Measurements from ENCODE around the gene MED20.

The MED20 gene

DNA sequence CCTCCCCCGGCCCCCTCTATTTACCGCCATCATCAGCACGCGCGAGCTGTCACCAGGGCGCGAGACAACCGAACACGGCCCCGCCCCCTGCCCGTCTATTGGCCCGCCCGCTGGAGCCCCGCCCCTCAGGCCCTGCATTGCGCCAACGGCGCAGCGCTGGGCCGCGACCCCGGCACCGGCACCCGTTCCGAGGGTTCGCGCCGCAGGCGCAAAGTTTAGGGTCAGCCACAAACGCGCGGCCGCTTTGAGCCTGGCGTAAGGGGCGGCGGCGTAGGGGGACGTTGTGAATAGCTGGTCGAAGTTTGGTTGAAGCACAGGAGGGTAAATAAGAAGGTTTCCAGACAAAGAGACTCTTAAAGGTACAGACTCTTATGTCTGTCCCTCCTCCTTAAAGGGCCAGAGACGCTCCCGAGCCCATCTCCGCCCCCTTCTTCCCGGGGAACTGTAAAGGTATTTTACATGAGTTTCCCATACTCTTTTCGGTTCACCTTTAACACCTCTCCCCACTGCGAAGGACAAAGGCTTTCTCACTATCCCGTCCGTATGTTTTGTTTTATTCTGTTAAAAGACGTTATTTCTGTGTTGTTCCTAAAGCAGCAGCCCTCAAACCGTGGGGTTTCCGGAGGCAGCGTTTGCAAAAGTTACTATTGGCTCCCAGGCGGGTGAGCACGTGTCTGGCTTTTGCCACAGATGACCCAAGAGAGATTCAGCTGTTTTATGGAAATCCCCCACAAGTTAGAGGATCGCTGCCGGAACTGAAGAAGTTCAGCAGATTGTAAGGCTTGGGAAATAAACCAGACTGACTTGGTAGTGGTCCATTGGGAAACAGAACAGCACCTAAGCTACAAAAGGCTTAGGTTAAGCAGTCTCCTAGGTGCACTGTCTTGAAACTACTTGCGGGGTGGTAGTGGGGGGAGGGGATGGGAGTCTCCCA lies 25.4 kb downstream of the MED20 start, which contains the start of gene USP49:
Gene USP49 (minus strand): TSS at position 76 of the 934 bp plus-strand sequence. CDS start 88,392 bp downstream, outside the sequence.
- TF ChIP-seq, protein P1, sequence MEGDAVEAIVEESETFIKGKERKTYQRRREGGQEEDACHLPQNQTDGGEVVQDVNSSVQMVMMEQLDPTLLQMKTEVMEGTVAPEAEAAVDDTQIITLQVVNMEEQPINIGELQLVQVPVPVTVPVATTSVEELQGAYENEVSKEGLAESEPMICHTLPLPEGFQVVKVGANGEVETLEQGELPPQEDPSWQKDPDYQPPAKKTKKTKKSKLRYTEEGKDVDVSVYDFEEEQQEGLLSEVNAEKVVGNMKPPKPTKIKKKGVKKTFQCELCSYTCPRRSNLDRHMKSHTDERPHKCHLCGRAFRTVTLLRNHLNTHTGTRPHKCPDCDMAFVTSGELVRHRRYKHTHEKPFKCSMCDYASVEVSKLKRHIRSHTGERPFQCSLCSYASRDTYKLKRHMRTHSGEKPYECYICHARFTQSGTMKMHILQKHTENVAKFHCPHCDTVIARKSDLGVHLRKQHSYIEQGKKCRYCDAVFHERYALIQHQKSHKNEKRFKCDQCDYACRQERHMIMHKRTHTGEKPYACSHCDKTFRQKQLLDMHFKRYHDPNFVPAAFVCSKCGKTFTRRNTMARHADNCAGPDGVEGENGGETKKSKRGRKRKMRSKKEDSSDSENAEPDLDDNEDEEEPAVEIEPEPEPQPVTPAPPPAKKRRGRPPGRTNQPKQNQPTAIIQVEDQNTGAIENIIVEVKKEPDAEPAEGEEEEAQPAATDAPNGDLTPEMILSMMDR (IDR thresholded peaks at IDR 0.05; ENCODE audit: borderline replicate concordance, control extremely low read depth, extremely low read depth, insufficient read depth, missing control alignments) = no peak
- in situ Hi-C loops (cut with MboI; ENCODE audit: low sequenced_read_pairs, unreplicated experiment) = no loop called here
- peak; percentile 95 for DNase-seq (ENCODE audit: low spot score)

DNA sequence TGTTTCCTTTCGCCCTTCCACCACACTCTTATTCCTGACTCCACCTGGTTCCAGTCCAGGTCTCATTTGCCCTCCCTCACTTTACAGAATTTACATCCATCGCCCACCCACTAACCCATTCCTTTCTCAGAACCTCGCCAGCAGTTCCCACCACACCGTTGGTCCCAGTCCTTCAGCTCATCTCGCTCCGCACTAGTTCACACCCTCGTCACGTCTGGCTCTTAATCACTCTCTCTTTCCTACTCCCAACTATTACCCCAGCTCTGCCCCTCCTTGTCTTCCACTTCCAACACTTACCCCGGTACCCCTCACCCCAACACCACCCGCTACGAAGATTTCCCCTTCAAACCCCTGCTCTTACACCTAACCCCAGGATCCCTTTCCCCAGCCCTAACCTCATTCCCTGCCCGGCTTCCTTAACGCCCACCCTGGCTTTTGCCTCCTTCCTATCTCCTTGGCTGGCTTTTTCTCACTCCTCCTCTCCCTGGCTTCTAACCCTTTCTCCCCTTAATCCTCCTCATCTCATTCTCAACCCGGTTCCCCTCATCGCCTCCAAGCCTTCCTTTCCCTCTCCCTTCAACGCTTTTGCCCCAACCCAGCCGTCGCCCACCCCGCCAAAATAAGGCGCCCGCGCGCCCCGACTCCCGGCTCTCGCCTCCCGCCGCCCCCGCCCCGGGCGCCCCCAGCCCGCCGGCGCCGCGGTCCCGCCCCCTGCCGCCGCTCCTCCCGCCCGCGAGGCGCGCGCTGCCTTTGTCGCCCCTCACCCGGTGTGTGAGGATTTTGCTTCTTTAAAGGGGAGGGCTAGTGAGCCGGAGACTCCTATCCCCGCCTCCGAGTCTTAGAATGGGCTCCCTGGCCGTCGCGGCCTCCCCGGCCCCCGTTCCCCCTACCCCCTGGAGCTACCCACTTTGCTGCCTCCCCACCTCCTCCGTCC lies 26.3 kb downstream of the MED20 start:
- in situ Hi-C loops (cut with MboI; ENCODE audit: low sequenced_read_pairs, unreplicated experiment) = no loop called here
- no peak for DNase-seq (ENCODE audit: low spot score)
- TF ChIP-seq, protein P1 (IDR thresholded peaks at IDR 0.05; ENCODE audit: borderline replicate concordance, control extremely low read depth, extremely low read depth, insufficient read depth, missing control alignments) = no peak

DNA sequence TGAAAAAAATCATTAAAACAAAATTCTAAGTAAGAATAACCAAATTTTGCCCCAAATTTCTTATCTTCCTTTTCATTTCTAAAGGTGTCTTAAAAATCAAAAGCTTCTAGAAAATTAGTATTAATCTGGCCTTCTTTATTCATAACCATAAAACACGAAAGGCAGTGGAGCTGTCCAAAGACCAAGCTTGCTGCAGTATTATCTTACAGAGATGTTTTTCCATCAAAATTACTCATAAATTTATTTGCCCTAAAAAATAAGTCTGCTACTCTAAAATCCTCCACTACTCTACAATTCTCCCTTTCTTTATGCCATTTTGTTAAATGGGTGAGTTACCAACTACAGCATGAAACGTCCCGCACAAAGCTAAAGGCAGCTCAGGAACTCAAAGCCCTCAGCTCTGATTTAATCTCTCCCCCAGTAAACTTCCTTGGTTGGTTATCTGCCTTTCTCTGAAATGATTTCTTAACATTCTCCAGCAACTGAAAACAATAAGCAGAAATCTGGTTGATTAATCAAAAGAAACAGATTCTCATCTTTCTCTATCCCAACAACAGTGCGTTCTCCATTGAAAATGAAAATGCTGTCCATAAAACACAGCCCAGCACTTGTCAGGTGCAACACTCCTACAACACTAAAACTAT lies 27.9 kb downstream of the MED20 start:
- in situ Hi-C loops (cut with MboI; ENCODE audit: low sequenced_read_pairs, unreplicated experiment) = no loop called here
- no peak for DNase-seq (ENCODE audit: low spot score)
- TF ChIP-seq, protein P1 (IDR thresholded peaks at IDR 0.05; ENCODE audit: borderline replicate concordance, control extremely low read depth, extremely low read depth, insufficient read depth, missing control alignments) = no peak

DNA sequence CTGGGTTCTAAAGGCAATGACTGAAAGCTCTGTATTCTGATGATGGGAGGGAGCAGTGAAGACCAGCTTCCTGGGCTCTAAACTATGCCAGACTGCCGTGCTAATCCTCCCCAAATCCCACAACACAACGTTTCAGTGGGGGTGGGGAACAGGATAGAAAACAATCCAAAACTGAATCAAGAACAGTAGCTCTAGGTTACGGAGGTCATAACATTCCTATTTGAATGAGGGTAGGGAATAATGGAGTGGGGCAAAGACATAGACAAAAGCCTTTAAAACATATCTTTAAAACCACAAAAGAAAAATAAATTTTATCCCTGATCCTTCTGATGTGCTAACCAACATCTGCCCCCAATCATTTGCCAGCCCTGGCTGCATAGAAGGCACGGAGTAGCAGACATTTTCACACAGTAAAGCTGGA lies 33.6 kb downstream of the MED20 start:
- no peak for DNase-seq (ENCODE audit: low spot score)
- in situ Hi-C loops (cut with MboI; ENCODE audit: low sequenced_read_pairs, unreplicated experiment) = no loop called here
- TF ChIP-seq, protein P1 (IDR thresholded peaks at IDR 0.05; ENCODE audit: borderline replicate concordance, control extremely low read depth, extremely low read depth, insufficient read depth, missing control alignments) = no peak

DNA sequence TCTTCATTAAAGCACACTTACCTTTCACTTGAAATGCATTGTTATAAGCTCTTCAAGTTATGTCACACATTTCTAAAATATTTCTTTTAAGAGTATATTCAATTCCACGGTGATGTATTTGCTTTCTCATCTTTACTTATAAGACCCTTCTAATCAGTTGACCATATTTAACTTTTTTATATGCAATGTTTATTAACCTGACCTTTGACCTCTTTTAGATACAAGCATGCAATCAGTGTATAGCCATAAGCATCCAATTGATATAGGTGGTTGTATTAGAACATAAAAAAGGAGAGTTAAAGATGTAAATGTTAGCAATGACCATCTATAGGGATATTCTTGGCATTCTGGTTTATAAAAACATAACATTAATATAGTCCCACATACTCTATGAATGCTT lies 35.0 kb downstream of the MED20 start:
- in situ Hi-C loops (cut with MboI; ENCODE audit: low sequenced_read_pairs, unreplicated experiment) = no loop called here
- TF ChIP-seq, protein P1 (IDR thresholded peaks at IDR 0.05; ENCODE audit: borderline replicate concordance, control extremely low read depth, extremely low read depth, insufficient read depth, missing control alignments) = no peak
- DNase-seq (ENCODE audit: low spot score) = no peak

DNA sequence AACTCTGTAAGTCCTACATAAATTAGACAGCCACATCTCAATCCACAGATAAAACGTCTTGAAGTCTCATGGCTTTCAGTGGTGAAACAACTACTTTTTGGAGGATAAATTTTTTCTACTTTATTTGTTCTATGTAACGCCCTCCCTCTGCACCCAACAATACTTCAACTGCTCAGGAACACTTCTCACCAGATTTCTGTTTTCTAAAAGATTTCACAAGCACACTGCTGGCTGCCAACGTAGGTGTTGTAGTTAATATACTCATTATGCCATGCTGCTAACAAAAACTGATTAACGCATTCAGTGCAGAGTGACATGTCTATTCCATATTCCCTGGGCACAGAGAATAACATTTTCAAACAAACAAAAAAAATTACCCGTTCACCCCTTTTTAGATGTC lies 36.0 kb downstream of the MED20 start:
- in situ Hi-C loops (cut with MboI; ENCODE audit: low sequenced_read_pairs, unreplicated experiment) = no loop called here
- TF ChIP-seq, protein P1 (IDR thresholded peaks at IDR 0.05; ENCODE audit: borderline replicate concordance, control extremely low read depth, extremely low read depth, insufficient read depth, missing control alignments) = no peak
- DNase-seq (ENCODE audit: low spot score) = no peak

All from GM13976 (cell line).